Measurements from ENCODE around the gene SLC24A3. TPM values are rescaled to one million over a fixed set of nuclear protein-coding genes. Genes with fewer than 3 reads are reported as not detected.

Gene SLC24A3
- total RNA-seq, 1 experiment from 2014 or later, result not detected

- H3K4me3 ChIP-seq (ENCODE audit: low read depth in 2 of 2, low read length in 2 of 2), result no peak overlapping the region
- H3K36me3 ChIP-seq (ENCODE audit: control insufficient read depth, insufficient read depth, low read length), result no peaks in the 10 kb centered on the region
- no peak overlapping the region for H3K27ac ChIP-seq (ENCODE audit: low read length)
- ATAC-seq (no peak), DNase-seq (ENCODE audit: low read depth, low spot score) (no peak)
- in situ Hi-C loops (cut with HindIII; ENCODE audit: low pct_unique_long_range_greater_than_20kb, low sequenced_read_pairs) (no loop called here), intact Hi-C loops (cut with micrococcal nuclease; ENCODE audit: unreplicated experiment) (no loop called here)
- H3K27me3 ChIP-seq (ENCODE audit: control insufficient read depth, insufficient read depth, low read length), result peaks cover 3% of the 10 kb centered on the region; the same call in 1 of the 2 replicates
- TF ChIP-seq POLR2AphosphoS5 (IDR thresholded peaks at IDR 0.05; ENCODE audit: low read depth, low read length) (no peak), REST (IDR thresholded peaks at IDR 0.05; ENCODE audit: insufficient read depth in 1 of 2, low read depth in 2 of 2, low read length in 1 of 2) (no peak), TCF7L2 (IDR thresholded peaks at IDR 0.05; ENCODE audit: low read depth, low read length) (no peak), CTCF (IDR thresholded peaks at IDR 0.05) (no peak), SIN3A (IDR thresholded peaks at IDR 0.05; ENCODE audit: borderline replicate concordance, insufficient read depth, low read depth, low read length) (no peak)
- no peaks in the 10 kb centered on the region for H3K4me1 ChIP-seq (ENCODE audit: control insufficient read depth, insufficient read depth, low read length)
- BruUV-seq (replicated peaks), result no TSS peak
- POLR2A ChIA-PET, result no interaction called here
- no peaks in the 10 kb centered on the region for H3K9me3 ChIP-seq (ENCODE audit: control insufficient read depth, insufficient read depth, low read depth, low read length)
- CTCF ChIA-PET, result no interaction called here
These were observed 403.2 kb downstream of the SLC24A3 start for GRCh38 chr20:19615629-19616028.

- no TSS peak for BruUV-seq (replicated peaks)
- in situ Hi-C loops (cut with HindIII; ENCODE audit: low pct_unique_long_range_greater_than_20kb, low sequenced_read_pairs) (no loop called here), intact Hi-C loops (cut with micrococcal nuclease; ENCODE audit: unreplicated experiment) (no loop called here)
- no peaks in the 10 kb centered on the region for H3K36me3 ChIP-seq (ENCODE audit: control insufficient read depth, insufficient read depth, low read length)
- no peak for TF ChIP-seq SIN3A (IDR thresholded peaks at IDR 0.05; ENCODE audit: borderline replicate concordance, insufficient read depth, low read depth, low read length)
- TF ChIP-seq TCF7L2 (IDR thresholded peaks at IDR 0.05; ENCODE audit: low read depth, low read length), result no peak
- TF ChIP-seq CTCF (IDR thresholded peaks at IDR 0.05), result no peak
- no peak for TF ChIP-seq REST (IDR thresholded peaks at IDR 0.05; ENCODE audit: insufficient read depth in 1 of 2, low read depth in 2 of 2, low read length in 1 of 2)
- TF ChIP-seq POLR2AphosphoS5 (IDR thresholded peaks at IDR 0.05; ENCODE audit: low read depth, low read length), result no peak
- no peaks in the 10 kb centered on the region for H3K4me1 ChIP-seq (ENCODE audit: control insufficient read depth, insufficient read depth, low read length)
- H3K27ac ChIP-seq (ENCODE audit: low read length), result no peak overlapping the region
- ChIA-PET CTCF (no interaction called here), POLR2A (no interaction called here)
- DNase-seq (ENCODE audit: low read depth, low spot score) (no peak), ATAC-seq (no peak)
- H3K9me3 ChIP-seq (ENCODE audit: control insufficient read depth, insufficient read depth, low read depth, low read length), result no peaks in the 10 kb centered on the region
- H3K27me3 ChIP-seq (ENCODE audit: control insufficient read depth, insufficient read depth, low read length), result peaks cover 5% of the 10 kb centered on the region
- no peak overlapping the region for H3K4me3 ChIP-seq (ENCODE audit: low read depth in 2 of 2, low read length in 2 of 2)
These were observed 403.6 kb downstream of the SLC24A3 start for GRCh38 chr20:19616081-19616480.

Measured in Panc1 (cell line).